PC-9 (cell line): Measurements from ENCODE around the gene ESRRG. TPM values are rescaled to one million over a fixed set of nuclear protein-coding genes. Genes with fewer than 3 reads are reported as not detected.

Source experiments
- BruUV-seq: library from RNA; stranded (reverse); fragments of 400-500 nt; replicated peaks from 2 replicates; lab custom pipeline; 2021; lab: Mats Ljungman, UMichigan
- CTCF ChIA-PET: fragments of 300-600 bp; sonication (Branson Sonifier 250); formaldehyde crosslinking; loops from one replicate; lab custom pipeline; 2022; ENCODE audit warnings: antibody characterized with exemption; lab: Charles Lee
- POLR2A ChIA-PET: fragments of 300-600 bp; sonication (Branson Sonifier 250); formaldehyde crosslinking; loops from one replicate; lab custom pipeline; 2022; ENCODE audit warnings: antibody characterized with exemption; ENCODE audit not compliant: unreplicated experiment; lab: Charles Lee
- DNase-seq, 2 experiments: peaks; one replicate each; pipeline versions ENCODE4 v3.0.0 to v3.0.0-alpha.2; 2015 to 2022; ENCODE audit warnings: mixed read lengths in 1 of 2
- H2AFZ ChIP-seq: fragments of 200-600 bp; sonication (generic); 2 replicates; pipeline ENCODE4 v1.8.1; 2017; ENCODE audit warnings: antibody characterized with exemption
- H3F3A ChIP-seq: fragments of 200-600 bp; sonication (generic); 2 replicates; pipeline ENCODE4 v1.8.1; 2017; ENCODE audit warnings: antibody characterized with exemption, mild to moderate bottlenecking, low read depth; ENCODE audit not compliant: insufficient read depth
- H3K27ac ChIP-seq: fragments of 200-600 bp; sonication (generic); 2 replicates; pipeline ENCODE4 v1.6.1; 2016; ENCODE audit warnings: mixed run types
- H3K27me3 ChIP-seq: fragments of 200-600 bp; sonication (generic); 2 replicates; pipeline ENCODE4 v1.6.1; 2016; ENCODE audit warnings: low read depth, mixed run types; ENCODE audit not compliant: insufficient read depth
- H3K36me3 ChIP-seq: fragments of 200-600 bp; sonication (generic); 2 replicates; pipeline ENCODE4 v1.6.1; 2016; ENCODE audit warnings: low read depth, mixed run types
- H3K4me1 ChIP-seq: fragments of 200-600 bp; sonication (generic); replicated peaks from 2 replicates; pipeline ENCODE4 v1.6.1; 2016; ENCODE audit warnings: mixed run types; ENCODE audit not compliant: insufficient read depth
- H3K4me2 ChIP-seq: fragments of 200-600 bp; sonication (generic); 2 replicates; pipeline ENCODE4 v1.6.1; 2017; ENCODE audit warnings: mixed run types
- H3K4me3 ChIP-seq: fragments of 200-600 bp; sonication (generic); 2 replicates; pipeline ENCODE4 v1.6.1; 2016; ENCODE audit warnings: mixed run types
- H3K79me2 ChIP-seq: fragments of 200-600 bp; sonication (generic); 2 replicates; pipeline ENCODE4 v1.6.1; 2017; ENCODE audit warnings: low read depth, mixed run types
- H3K9me2 ChIP-seq: fragments of 200-600 bp; sonication (generic); 2 replicates; pipeline ENCODE4 v1.8.1; 2017; ENCODE audit warnings: mild to moderate bottlenecking; ENCODE audit not compliant: insufficient read depth
- H3K9me3 ChIP-seq: fragments of 200-600 bp; sonication (generic); 2 replicates; pipeline ENCODE4 v1.8.1; 2016; ENCODE audit warnings: low read depth; ENCODE audit not compliant: insufficient read depth
- H4K20me1 ChIP-seq: fragments of 200-600 bp; sonication (generic); 2 replicates; pipeline ENCODE4 v1.8.1; 2017; ENCODE audit not compliant: insufficient read depth
- EZH2 ChIP-seq: fragments of 200-600 bp; sonication (generic); IDR thresholded peaks from 2 replicates; pipeline ENCODE4 v1.8.0; 2017; ENCODE audit warnings: antibody characterized with exemption, low read depth
- intact Hi-C: fragments of 100-400 bp; cut with micrococcal nuclease; formaldehyde crosslinking; loops from one replicate; pipeline ENCODE4 v1.10.0; 2022; ENCODE audit not compliant: unreplicated experiment
- total RNA-seq: library from RNA; stranded (reverse); gene quantifications from 2 replicates; pipeline ENCODE4 v1.2.3, GENCODE V29; 2021
- TF ChIP-seq, protein P1 (sequence below): fragments of 200-600 bp; sonication (generic); conservative IDR thresholded peaks from 2 replicates; pipeline ENCODE4 v1.6.1; 2017; ENCODE audit warnings: mixed run types, antibody characterized with exemption, mild to moderate bottlenecking, moderate library complexity

The ESRRG gene
- total RNA-seq, 1 experiment from 2014 or later, result not detected

DNA sequence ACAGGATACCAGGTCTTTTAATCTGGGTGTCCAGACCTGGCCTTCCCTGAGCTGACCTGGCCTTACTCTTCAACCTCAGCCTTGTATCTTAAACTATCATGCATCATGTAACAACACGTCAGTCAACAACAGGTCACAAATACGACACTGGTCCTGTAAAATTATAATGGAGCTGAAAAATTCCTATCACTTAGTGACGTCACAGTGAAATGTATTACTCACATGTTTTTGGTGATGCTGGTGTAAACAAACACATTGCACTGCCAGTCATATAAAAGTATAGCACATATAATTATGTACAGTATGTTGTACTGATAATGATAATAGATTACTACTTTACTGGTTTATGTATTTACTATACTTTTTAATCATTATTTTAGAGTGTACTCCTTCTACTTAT is 31.5 kb downstream of the ESRRG start:
- Histone ChIP-seq H3K27ac (no peak overlapping the region), H3K4me1 (no peaks in the 10 kb centered on the region), H3K9me2 (no peaks in the 10 kb centered on the region; the same call in 1 of the 2 replicates), H3K27me3 (no peaks in the 10 kb centered on the region), H3K36me3 (no peaks in the 10 kb centered on the region), H3K4me3 (no peak overlapping the region), H3F3A (no peaks in the 10 kb centered on the region), H3K4me2 (no peak overlapping the region), H3K79me2 (no peaks in the 10 kb centered on the region), H2AFZ (no peak overlapping the region), H4K20me1 (no peaks in the 10 kb centered on the region), H3K9me3 (no peaks in the 10 kb centered on the region)
- DNase-seq, result no peak
- CTCF ChIA-PET, result no interaction called here
- intact Hi-C loops, result no loop called here
- BruUV-seq, result no TSS peak
- POLR2A ChIA-PET, result no interaction called here
- TF ChIP-seq, protein P1, sequence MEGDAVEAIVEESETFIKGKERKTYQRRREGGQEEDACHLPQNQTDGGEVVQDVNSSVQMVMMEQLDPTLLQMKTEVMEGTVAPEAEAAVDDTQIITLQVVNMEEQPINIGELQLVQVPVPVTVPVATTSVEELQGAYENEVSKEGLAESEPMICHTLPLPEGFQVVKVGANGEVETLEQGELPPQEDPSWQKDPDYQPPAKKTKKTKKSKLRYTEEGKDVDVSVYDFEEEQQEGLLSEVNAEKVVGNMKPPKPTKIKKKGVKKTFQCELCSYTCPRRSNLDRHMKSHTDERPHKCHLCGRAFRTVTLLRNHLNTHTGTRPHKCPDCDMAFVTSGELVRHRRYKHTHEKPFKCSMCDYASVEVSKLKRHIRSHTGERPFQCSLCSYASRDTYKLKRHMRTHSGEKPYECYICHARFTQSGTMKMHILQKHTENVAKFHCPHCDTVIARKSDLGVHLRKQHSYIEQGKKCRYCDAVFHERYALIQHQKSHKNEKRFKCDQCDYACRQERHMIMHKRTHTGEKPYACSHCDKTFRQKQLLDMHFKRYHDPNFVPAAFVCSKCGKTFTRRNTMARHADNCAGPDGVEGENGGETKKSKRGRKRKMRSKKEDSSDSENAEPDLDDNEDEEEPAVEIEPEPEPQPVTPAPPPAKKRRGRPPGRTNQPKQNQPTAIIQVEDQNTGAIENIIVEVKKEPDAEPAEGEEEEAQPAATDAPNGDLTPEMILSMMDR, result no peak
- no peak for TF ChIP-seq EZH2

DNA sequence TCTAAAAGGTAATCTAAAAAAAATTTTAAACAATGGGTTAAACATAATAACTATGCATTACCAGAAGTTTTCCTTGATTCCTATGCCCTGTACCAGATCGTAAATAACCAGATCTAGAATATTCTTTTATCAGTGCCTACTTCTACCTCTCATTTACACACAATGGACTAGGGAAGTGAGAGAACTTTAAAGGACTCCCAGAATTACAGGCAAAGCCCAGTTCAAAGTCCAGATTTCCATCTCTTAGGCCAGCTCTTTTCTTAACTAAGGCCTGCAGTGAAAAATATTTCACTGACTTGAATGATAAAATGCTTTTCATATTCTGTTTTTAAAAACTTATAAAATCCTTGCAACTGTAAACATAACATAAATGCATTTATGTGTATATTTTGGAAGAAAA is 32.6 kb downstream of the ESRRG start:
- POLR2A ChIA-PET, result interaction anchor here (0.5 kb wide), 1 partner anchor 35 kb away, joined by 3 read pairs; no protein-coding TSS in a partner anchor
- no peak for DNase-seq
- no peak overlapping the region for H2AFZ ChIP-seq
- no peak overlapping the region for H3K4me3 ChIP-seq
- H3K79me2 ChIP-seq, result no peaks in the 10 kb centered on the region
- H3K27ac ChIP-seq, result no peak overlapping the region
- no peaks in the 10 kb centered on the region for H3K27me3 ChIP-seq
- intact Hi-C loops, result no loop called here
- no peaks in the 10 kb centered on the region; the same call in 1 of the 2 replicates for H3K9me2 ChIP-seq
- CTCF ChIA-PET, result no interaction called here
- no TSS peak for BruUV-seq
- no peak overlapping the region for H3K4me2 ChIP-seq
- H3K36me3 ChIP-seq, result no peaks in the 10 kb centered on the region
- TF ChIP-seq, protein P1, result no peak
- no peak for TF ChIP-seq EZH2
- H3K9me3 ChIP-seq, result no peaks in the 10 kb centered on the region
- H4K20me1 ChIP-seq, result no peaks in the 10 kb centered on the region
- H3K4me1 ChIP-seq, result no peaks in the 10 kb centered on the region
- H3F3A ChIP-seq, result no peaks in the 10 kb centered on the region

DNA sequence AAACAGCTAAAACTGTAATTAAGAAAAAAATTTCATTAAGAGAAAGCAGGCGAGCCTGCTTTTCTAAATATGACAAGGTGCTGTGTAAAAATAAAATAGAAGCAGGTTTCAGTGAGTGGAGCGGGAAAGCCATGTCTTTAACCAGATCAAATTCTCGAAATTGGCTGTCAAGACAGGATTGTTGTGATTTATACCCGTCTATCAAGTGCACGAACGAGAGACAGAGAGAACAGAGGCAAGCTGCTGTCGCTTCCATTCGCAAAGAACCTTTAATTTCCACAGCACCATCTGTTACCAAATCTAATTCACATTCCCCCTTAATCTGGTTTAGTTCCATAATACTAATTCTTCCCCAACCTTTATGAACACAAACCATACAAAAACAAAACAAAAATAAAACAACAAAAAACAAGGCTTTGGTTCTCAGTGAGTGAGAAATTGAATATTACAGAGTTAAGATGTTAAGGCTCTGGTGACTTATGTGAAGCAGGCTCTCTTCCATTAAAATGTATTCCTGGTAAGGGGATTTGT is 35.0 kb downstream of the ESRRG start:
- Histone ChIP-seq H3F3A (no peaks in the 10 kb centered on the region), H3K9me3 (no peaks in the 10 kb centered on the region), H3K27me3 (no peaks in the 10 kb centered on the region), H3K79me2 (no peaks in the 10 kb centered on the region), H3K9me2 (no peaks in the 10 kb centered on the region), H3K36me3 (no peaks in the 10 kb centered on the region), H4K20me1 (no peaks in the 10 kb centered on the region), H3K4me3 (no peak overlapping the region), H3K27ac (no peak overlapping the region), H3K4me2 (no peak overlapping the region), H2AFZ (no peak overlapping the region), H3K4me1 (no peaks in the 10 kb centered on the region)
- no peak for DNase-seq
- intact Hi-C loops, result no loop called here
- TF ChIP-seq EZH2, result no peak
- TF ChIP-seq, protein P1, result no peak
- ChIA-PET CTCF (no interaction called here), POLR2A (no interaction called here)
- BruUV-seq, result no TSS peak
